GM18505 (cell line): ENCODE data around the gene TUFM.
"Not testable (repeated sequence)": the region's sequence is repeated elsewhere in the genome, so short reads cannot be mapped to it uniquely, and the experiment has no call there.

Experiments used
- ATAC-seq: cut with Tn5 transposase; IDR thresholded peaks from one replicate; pipeline ENCODE4 v1.9.1; 2021; ENCODE audit not compliant: unreplicated experiment
- POLR2A ChIP-seq: IDR thresholded peaks from 4 replicates; pipeline ENCODE4 v1.6.1; 2011; ENCODE audit warnings: borderline replicate concordance; ENCODE audit not compliant: insufficient read depth, insufficient read length; ENCODE audit errors: extremely low read depth

Gene TUFM

GRCh38 chr16:28878083-28878926 is 32.2 kb upstream of the TUFM start, which contains the start of gene ATP2A1:
Gene ATP2A1 (plus strand): TSS chr16:28878488. CDS start chr16:28878672, 184 bp downstream.
- no peak for ATAC-seq
- no peak for TF ChIP-seq POLR2A

GRCh38 chr16:28877655-28878000 is 31.5 kb upstream of the TUFM start:
- no peak for ATAC-seq
- no peak for TF ChIP-seq POLR2A

- ATAC-seq: no peak
- no peak for TF ChIP-seq POLR2A
Measured at GRCh38 chr16:28876973-28877654, 31.0 kb upstream of the TUFM start.

- no peak for ATAC-seq
- no peak for TF ChIP-seq POLR2A
Measured at GRCh38 chr16:28876019-28876659, 30.0 kb upstream of the TUFM start.

GRCh38 chr16:28875134-28876018 is 29.2 kb upstream of the TUFM start:
- TF ChIP-seq POLR2A: no peak

GRCh38 chr16:28874406-28874805 is 28.3 kb upstream of the TUFM start:
- no peak for TF ChIP-seq POLR2A
- no peak for ATAC-seq

More at GRCh38 chr16:28875134-28876018, 29.2 kb upstream of the TUFM start:
- no peak for ATAC-seq

- no peak for TF ChIP-seq POLR2A
- ATAC-seq: no peak
Measured at GRCh38 chr16:28873543-28874201, 27.5 kb upstream of the TUFM start.

- no peak for TF ChIP-seq POLR2A
- ATAC-seq: no peak
Measured at GRCh38 chr16:28872952-28873351, 26.8 kb upstream of the TUFM start.

GRCh38 chr16:28869201-28869600 is 23.1 kb upstream of the TUFM start:
- no peak for TF ChIP-seq POLR2A
- ATAC-seq: no peak

GRCh38 chr16:28867646-28868045 is 21.5 kb upstream of the TUFM start:
- ATAC-seq: not testable (repeated sequence)

- no peak for ATAC-seq
- no peak for TF ChIP-seq POLR2A
Measured at GRCh38 chr16:28867241-28867640, 21.1 kb upstream of the TUFM start.

GRCh38 chr16:28866454-28866804 is 20.3 kb upstream of the TUFM start:
- TF ChIP-seq POLR2A: no peak
- no peak for ATAC-seq
